NCI-H510A (cell line): Measurements from ENCODE around the gene ARL13B.
"Not testable (repeated sequence)": the region's sequence is repeated elsewhere in the genome, so short reads cannot be mapped to it uniquely, and the experiment has no call there.

Experiments
- DNase-seq: peaks from one replicate; lab custom pipeline; 2025; lab: John Stamatoyannopoulos, UW

ARL13B gene

DNA sequence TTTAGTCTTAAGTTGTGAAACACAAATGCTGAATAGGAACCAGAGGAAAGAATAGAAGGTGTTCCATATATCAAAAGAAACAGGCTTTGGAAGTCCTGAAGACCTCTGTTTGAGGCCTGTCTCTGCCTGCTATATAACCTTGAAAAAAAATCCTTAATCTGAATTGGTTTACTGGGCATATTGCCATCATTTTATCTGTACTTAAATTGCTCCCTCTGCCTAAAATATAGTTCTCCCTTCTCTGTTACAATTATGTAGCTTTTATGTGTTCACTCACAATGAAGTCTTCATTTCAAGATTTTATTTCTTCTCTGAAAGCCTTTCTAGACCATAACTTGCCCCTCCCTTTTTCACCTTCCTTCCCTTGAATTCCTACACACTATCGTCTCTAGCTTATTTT is 21.2 kb downstream of the ARL13B start:
- no peak for DNase-seq

DNA sequence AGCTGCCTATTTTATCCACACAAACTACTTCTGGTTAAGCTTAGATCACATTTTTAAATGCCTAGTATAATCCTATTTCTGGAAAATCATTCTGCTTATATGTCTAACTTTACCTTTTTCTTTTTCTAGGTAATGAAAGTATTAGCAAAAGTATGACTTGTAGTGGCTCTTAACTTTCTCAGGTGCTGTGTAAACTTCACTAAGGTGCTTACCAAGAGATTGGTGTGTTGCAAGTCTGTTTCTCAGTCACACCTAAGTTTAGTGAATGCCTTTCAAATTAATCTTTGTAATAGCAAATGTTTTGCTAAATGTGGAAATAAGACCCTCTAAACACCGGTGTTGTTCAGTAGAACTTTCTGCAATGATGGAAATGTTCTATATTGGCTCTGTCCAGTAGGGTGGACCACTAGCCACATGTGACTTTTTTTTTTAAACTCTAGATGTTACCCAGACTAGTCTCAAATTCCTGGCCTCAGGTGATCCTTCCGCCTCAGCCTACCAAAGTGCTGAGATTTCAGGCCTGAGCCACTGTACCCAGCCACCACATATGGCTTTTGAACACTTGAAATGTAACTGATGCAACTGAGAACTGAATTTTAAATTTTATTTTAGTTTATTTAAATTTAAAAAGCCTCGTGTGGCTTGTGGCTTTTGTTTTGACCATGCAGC is 22.0 kb downstream of the ARL13B start:
- no peak for DNase-seq

DNA sequence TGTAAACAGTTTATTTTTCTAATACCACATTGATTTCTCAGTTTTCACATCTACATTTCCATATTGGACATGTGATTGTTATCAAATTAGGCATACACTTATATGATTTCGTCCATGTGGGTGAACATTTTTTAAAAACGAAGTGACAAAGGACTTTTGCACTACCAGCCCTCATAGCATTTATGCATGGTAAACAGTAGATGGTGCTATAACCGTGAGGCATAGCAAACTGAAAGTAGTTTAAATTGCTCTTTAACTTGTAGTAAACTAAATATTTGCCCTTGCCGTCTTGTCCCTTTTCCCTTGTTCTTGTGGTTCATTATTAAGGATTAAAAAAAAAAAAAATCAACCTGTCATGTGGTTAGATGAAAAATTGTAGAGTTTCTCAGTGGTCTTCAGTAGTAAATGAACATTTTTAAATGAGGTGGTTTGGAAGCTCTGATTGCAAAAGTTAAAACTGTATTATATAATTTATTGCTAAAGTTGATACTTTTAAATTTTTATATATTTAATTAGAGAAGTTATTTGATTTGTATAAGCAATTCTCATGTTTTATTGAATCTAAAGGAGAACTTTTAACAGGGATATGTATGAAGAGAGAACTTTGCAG is 24.5 kb downstream of the ARL13B start:
- no peak for DNase-seq

DNA sequence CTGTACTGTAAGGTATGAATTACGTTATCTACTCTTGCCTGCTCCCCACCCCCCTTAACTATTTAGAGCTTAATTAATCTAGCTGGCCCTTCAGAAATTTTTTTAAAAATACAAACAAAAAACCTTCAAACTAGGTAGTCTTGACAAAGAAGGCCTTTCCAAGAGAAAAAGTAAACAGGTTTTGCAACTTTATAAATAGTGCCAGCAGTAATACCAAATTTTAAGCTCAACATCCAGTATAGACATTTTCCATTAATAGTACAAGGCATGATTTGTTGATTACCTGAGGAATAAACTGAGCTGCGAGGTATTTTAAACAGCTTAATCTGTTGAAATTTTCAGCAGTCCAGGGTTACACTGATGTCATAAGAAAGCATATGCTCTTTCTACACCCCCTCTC is 28.3 kb downstream of the ARL13B start:
- DNase-seq = no peak

DNA sequence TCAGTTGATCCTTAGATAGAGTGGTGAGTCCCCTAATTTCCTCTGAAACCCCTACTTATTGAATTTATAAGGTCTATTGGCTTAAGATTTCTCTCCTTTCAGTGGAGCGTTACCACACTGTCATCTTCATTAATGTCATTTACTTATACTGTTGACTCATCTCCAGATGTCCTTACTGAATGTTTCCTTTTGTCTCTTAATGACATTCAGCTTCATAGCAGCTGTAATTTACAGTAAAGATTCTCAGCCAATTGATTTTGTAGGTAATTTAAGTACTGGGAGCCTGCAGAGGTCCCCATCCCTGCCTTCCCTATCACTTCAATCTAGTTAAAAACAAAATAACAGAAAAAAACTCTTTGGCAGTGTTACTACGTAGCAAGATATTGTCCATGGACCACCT is 29.7 kb downstream of the ARL13B start:
- no peak for DNase-seq

DNA sequence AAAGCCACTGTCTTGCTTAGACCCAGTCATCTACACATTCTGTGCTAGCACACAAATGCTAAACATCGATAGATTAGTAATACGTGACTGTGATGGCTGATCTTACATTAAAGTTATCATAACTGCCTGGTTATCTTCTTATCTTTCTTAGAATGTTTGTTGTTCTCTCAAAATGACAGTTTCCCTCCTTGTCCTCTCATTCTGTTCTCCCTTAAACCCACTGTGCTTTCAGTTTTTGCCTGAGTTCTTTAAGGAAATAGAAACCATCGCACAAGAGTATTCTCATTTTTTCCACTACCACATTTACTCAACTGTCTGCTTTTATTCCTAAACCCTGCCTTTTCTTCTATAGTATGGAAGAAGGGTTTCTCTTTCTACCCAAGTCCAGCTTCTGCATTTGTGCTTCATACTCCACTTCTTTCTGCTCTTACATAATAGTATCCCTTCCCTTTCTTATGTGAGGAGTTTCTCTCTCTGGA is 31.3 kb downstream of the ARL13B start:
- DNase-seq = no peak

DNA sequence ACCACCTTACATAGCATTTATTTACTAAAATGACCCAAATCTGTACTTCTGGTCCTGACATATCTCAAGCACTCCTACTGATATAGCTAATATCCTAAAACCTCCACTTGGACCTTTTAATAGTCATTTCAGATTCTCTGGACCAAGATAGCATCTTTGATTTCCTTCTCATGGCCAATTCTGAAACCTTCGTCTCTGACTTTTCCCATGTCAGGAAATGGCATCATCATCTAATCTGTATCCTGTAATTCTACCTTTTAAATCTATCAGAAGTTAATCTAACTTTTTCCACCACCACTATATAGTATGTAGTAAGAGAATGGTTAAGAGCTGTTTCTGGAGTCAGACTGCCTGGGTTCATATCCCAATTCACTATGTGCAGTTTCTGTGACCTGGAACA is 32.2 kb downstream of the ARL13B start:
- no peak for DNase-seq

DNA sequence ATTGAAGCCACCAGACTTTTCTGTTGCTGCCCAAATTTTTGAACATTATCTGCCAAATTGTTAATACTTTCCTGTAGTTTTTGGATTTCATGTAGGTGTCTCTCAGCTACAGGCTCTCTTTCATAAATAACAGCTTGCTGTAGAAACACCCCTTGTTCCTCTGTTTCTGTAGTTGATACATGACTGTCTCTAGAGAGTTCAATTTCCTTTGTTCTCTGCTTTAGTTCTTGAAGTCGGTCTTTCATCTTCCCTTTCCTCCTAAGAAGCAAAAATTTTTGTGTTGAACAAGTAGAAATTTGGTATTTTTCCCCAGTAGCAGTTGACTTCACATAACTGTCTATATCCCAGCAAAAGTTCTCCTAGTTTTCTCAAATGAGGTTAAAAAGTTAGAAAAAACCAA is 35.1 kb downstream of the ARL13B start:
- DNase-seq = no peak

DNA sequence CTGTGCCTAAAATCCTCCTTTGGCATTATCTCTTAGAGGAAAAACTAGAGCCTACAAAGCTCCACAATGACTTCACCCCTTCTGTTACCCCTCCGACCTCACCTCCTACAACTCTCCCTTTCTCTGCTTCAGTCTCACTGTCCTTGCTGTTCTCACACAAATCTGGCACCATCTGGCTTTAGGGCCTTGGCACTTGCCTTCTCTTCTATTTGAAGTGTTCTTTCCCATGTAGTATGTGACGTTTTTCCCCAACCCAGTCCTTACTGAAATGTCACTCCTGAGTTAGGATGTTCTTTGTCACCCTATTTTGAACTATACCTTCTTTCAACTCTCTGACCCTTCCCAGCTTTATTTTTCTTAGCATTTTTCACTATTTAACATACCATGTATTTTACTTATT is 39.7 kb downstream of the ARL13B start:
- no peak for DNase-seq

DNA sequence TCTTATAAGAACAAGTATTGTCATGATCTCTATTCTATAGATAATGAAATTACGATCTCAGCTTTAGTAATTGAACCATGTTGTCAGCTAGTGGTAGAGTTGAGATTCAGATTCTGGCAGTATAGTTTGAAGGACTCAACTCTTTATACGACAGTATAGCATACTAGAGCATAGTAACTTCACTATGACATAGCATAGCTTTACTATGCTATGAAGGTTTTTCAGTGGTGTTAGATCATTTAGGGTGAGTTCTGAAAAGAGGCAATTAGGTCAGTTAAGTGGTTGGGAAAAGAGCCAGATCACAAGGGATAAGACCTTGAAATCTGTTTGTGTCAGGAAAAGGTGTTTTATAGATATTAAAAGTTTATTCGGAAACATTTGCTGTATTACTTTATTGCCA is 40.3 kb downstream of the ARL13B start:
- no peak for DNase-seq

DNA sequence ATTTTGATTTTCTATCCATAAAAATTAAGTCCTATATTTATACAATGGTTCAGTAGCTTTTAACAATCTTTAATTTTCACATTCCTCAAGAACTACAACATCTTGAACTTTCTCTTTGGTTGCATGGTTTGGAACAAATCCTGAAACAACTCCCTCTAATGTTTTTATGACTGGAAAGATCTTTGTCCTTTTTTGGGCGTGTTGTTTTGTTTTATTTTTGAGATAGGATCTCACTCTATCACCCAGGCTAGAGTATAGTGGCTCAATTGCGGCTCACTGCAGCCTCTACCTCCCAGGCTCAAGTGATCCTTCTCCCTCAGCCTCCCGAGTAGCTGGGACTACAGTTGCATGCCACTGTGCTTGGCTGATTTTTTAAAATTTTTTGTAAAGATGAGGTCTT is 44.4 kb downstream of the ARL13B start:
- DNase-seq = no peak

DNA sequence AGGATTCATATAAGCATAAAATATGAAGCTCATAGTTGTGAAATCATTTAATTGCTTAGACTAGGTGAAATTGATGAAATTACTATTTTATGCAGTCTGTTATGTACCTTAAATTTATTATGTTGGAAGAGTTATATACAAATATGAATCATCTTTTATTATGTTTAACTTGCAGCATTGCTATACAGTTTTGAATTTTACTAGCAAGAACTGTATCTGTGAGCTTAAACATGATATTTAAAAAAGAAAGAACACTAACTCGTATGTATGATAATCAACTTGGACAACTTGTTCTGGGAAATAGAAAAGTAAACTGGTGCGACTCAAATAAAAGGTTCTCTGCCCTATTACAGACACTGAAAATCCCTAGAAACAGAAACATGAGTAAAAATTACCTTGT is 46.7 kb downstream of the ARL13B start:
- no peak for DNase-seq

DNA sequence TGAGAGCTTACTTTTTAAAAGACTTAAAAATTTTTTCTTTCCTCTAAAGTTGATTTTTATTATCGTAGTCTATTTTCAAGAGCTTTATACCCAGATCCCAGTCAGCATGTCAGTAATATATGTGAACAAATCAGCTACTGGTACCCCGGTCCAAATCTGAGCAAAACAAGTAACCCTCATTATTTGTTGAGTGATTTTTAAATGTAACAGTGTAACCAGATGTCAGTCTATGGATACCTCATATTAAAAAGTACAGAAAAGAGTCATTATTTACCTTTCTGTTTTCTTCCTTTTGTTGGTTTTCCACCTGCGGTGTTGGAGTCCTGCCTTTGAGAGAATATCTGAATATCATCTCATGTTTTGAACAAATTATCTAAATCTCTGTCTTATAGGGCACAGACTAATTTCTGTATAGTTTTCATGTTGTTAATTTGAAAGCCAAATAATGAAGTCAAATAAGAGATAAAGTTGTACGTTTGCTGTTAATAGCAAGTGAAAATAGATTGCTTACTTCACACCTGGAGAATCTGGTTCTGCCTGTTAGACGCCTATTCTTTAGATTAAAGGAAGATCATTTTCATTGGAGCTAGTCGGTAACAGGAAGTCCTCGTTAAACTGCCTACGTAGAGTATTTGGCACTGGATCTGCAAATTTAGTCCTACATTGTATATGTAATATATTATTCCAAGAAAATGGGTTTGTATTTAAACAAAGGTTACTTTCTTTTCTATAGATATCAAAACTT is 48.3 kb downstream of the ARL13B start, which contains the start of gene STX19:
STX19 (minus strand) TSS at position 505 of the 745 bp plus-strand sequence. CDS start 13,328 bp downstream, outside the sequence.
- DNase-seq = peak; percentile 29

DNA sequence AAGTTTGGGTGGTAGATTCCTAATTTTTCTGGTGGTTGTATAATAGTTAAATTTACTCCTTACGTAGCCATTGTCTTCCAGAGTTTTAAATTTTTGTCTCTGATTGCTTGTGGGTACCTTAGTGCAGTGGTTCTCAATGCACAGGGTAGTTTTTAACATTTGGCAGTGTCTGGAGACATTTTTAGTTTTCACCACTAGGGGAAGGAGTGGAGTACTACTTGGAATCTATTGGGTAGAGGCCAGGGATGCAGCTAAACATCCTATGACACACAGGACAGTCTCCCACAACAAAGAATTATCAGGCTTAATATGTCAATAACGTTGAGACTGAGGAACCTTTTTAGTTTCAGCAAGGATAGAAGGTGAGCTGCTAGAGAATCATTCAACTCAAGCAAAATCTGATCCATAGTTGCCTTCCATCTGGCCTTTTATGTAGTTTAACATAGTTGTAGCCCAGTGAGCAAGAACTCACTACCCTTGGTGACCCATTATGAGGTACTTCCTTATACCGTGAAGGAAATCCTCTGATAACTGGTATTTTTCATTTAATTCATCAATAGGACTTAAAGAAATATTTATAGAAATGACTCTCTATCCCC is 57.1 kb downstream of the ARL13B start:
- no peak for DNase-seq

DNA sequence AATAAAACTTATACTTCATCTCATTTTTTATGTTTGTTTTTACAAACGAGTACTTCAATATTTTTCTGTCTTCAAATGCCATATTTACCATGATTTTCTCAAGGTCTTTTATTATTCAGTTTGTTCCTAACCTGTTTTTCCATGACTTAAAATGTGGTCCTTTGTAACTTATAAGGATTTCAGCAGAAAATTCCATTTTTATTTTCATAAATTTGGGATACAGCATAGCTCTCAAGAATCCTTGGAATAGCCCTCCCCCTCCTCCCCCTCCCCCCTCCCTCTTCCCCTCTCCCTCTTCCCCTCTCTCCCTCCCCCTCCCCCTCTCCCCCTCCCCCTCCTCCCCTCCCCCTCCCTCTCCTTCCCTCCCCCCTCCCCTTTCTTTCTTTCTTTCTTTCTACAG is 63.3 kb downstream of the ARL13B start:
- no peak for DNase-seq

DNA sequence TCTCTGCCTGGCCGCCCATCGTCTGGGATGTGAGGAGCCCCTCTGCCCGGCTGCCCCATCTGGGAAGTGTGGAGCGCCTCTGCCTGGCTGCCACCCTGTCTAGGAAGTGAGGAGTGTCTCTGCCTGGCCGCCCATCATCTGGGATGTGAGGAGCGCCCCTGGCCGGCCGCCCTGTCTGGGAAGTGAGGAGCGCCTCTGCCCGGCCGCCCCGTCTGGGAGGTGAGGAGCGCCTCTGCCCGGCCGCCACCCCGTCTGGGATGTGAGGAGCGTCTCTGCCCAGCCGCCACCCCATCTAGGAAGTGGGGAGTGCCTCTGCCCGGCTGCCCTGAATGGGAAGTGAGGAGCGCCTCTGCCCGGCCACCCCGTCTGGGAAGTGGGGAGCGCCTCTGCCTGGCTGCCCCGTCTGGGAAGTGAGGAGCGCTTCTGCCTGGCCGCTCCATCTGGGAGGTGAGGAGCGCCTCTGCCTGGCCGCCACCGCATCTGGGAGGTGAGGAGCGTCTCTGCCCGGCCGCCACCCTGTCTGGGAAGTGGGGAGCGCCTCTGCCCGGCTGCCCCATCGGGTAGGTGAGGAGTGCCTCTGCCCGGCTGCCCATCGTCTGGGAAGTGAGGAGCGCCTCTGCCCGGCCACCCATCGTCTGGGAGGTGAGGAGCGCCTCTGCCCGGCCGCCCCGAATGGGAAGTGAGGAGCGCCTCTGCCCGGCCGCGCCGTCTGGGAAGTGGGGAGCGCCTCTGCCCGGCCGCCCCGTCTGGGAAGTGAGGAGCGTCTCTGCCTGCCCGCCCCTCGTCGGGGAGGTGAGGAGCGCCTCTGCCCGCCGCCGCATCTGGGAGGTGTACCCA is 64.4 kb downstream of the ARL13B start:
- DNase-seq = not testable (repeated sequence)

DNA sequence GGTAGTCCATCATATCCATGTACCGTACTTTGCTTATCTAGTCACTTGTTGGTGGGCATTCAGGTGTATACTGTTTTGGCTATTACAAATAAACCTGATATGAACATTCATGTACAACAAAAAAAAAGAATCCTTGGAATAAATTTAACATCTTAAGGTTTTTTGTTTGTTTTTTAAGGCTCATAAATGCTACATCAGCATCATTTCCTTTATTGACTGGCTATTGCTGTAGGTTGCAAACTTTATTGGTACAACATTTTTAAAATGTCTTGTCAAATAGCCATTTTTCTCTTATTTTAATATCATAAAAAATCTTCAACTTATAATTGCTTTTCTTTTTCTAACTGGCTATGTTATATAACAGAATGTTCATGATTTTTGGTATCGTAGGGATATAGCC is 66.6 kb downstream of the ARL13B start:
- no peak for DNase-seq

DNA sequence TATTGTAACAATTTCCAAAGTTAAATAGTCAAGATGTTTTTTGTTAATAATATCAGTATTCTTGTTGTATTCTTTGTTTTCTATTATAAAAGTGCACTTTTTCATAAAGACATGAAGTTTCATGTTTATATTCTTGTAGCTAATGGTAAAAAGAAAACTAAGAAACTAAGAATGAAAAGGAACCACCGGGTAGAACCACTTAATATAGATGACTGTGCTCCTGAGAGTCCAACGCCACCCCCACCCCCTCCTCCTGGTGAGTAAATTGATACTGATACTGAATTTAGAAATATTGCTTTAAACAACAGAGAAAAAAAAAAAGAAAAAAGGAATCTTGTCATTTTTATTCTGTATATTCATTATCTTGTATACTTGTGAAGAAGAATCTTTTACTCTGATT is 69.3 kb downstream of the ARL13B start:
- no peak for DNase-seq

DNA sequence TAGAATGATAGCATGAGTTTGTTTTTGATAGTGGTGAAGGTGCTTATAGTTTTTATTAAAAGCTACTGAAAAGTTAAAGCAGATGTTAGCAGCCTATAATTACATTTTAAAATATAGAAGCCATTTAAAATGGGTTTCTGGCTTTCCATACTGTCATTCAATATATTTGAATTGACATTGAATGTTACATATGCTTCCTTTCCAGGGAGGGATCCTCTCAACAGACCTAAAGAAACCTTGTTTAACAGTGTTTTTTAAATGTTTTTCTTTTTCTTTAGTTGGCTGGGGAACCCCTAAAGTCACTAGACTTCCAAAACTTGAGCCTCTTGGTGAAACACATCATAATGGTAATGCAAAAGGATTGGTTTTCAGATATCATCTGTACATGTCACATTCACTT is 70.6 kb downstream of the ARL13B start:
- DNase-seq = no peak

DNA sequence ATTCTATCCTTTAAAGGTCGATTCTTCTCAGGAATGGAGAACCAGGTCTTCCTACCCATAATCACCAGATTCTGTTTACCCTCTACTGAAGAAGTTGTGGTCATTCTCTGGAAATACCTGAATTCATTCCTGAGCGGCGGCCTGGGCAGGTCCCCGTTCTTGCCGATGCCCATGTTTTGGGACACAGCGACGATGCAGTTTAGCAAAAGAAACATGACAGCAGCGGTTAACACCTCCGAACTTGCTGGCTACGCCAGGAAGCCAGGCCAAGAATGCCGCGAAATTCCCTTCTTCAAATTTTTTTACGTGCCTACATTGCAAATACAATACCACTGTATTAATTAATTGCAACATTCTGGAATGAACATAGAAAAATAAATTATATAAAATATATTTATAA is 81.3 kb downstream of the ARL13B start:
- DNase-seq = no peak

DNA sequence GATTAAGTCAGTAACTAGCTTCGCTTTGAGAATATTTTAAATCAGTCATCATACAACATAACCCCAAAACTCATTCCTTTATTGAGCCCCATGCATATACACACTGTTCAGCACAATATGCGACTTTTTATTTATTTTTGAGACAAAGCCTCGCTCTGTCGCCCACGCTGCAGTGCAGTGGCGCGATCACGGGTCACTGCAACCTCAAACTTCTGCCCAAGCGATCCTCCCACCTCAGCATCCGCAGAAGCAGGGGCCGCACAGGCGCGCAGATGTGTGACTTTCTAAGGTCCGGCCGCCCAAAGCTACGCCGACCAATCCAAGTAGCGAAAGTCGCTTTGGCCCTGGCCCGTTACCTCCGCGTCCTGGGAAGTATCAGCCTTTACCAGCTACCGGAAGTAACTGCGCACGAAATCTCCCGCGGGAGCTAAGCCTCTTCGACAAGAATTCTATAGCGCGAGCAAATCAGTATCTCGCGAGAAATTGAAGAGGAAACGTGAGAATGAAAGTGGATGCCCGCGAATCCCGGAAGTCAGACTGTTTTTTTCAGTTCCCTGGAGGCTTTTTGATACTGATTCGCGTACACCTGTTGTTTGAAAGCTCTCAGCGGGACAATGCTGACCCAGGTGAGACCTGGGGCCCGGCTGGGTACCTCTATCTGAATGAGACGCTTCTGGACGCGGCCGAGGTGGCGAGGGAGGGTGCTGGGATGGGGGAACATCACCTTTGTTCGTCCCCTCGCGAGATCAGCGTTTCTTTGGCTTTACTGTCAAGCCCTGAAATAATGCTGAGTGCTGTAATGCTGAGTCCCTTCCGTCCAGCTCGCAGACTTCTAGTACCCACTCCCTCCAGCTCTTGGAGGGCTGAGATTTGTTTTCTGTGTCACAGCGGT is 82.8 kb downstream of the ARL13B start, which contains the start of the genes DHFR2 and NSUN3:
DHFR2 (minus strand) TSS at position 404 of the 892 bp plus-strand sequence. CDS start 1,405 bp downstream, outside the sequence.
NSUN3 (plus strand) TSS at position 549 of the 892 bp plus-strand sequence; CDS start at position 615, 66 bp downstream.
- DNase-seq = peak; percentile 72
